Spinal cord (tissue), 10 donors: Measurements from ENCODE around the gene NCMAP. TPM values are rescaled to one million over a fixed set of nuclear protein-coding genes. Genes with fewer than 3 reads are reported as not detected.

ENCODE experiments used
- DNase-seq, 6 donors: peaks; one replicate each; pipeline versions ENCODE4 v3.0.0 to v3.0.0-alpha.2; 2013 to 2015; ENCODE audit warnings: low spot score in 6 of 6, low read depth in 4 of 6
- H3K27ac ChIP-seq: one replicate; pipeline ENCODE4 v1.5.1; 2013; ENCODE audit warnings: low read depth, low read length, control low read depth
- H3K27me3 ChIP-seq: one replicate; pipeline ENCODE4 v1.6.1; 2013; ENCODE audit warnings: low read length; ENCODE audit not compliant: control insufficient read depth, insufficient read depth
- H3K36me3 ChIP-seq: one replicate; pipeline ENCODE4 v1.6.1; 2013; ENCODE audit warnings: low read length; ENCODE audit not compliant: control insufficient read depth, insufficient read depth
- H3K4me1 ChIP-seq: one replicate; pipeline ENCODE4 v1.6.1; 2013; ENCODE audit warnings: low read length; ENCODE audit not compliant: control insufficient read depth, insufficient read depth
- H3K4me3 ChIP-seq: one replicate; pipeline ENCODE4 v1.5.1; 2013; ENCODE audit warnings: low read depth, low read length, control low read depth
- H3K9me3 ChIP-seq: one replicate; pipeline ENCODE4 v1.6.1; 2013; ENCODE audit warnings: low read length; ENCODE audit not compliant: control insufficient read depth, insufficient read depth
- WGBS: methylation state at CpG from one replicate; pipeline ENCODE4 v1.1.5; 2013; ENCODE audit warnings: missing lambda C conversion rate; ENCODE audit not compliant: insufficient coverage; 5-methylcytosine and 5-hydroxymethylcytosine counted together
- polyA plus RNA-seq, 2 donors: library from polyadenylated mRNA; unstranded; fragments of 120-200 nt; gene quantifications; one replicate each; pipeline ENCODE4 v1.2.1, GENCODE V29; 2013; ENCODE audit not compliant: insufficient read length in 2 of 2
- total RNA-seq, 2 donors: library from RNA; depleted of rRNA in 1 of 2; stranded (reverse); fragments of 120-200 nt in 1 of 2; fragments of >200 nt in 1 of 2; gene quantifications; one replicate each; pipeline versions ENCODE4 v1.2.3 to v1.2.4, GENCODE V29; 2013 to 2014
- donor health status: healthy.

NCMAP gene
- total and polyA plus RNA-seq, 4 donors = 0.08 to 10.7 (median 1.1) TPM

DNA sequence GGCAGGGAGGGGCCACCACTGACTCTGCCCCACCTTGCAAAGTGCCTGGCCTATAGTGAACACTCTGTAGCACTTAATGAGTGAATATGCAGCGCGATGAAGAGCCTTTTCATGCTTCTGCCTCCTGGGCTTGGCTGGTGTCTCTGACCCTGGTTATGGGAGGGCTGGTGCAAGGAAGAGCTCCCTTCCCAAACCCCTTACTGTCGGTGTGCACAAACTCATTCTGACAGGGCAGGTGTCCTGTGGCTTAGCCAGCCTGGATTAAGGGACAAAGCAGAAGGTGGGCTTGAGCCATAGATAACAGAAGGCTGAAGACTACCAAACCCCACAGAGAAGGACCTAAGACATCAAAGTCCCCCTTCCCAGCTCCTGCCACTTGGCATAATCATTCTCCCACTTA lies 2.0 kb upstream of the NCMAP start:
- WGBS = 86% methylated on average over 1 of the region's 3 CpGs
- Histone ChIP-seq H3K4me3 (no peak overlapping the region), H3K27me3 (peaks cover 30% of the 10 kb centered on the region), H3K36me3 (no peaks in the 10 kb centered on the region), H3K4me1 (peaks cover 19% of the 10 kb centered on the region), H3K27ac (no peak overlapping the region), H3K9me3 (no peaks in the 10 kb centered on the region)
- DNase-seq = no peak

DNA sequence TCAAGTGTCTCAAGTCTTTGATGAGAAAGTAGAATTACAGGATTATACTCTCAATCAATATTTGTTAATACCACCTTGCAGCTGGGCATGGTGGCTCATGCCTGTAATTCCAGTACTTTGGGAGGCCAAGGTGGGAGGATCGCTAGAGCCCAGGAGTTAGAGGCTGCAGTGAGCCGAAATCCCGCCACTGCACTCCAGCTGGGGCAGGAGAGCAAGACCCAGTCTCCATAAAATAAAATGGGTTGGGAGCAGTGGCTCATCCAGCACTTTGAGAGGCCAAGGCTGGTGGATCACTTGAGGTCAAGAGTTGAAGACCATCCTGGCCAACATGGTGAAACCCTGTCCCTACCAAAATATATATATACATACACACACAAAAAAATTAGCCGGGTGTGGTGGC lies 1.2 kb upstream of the NCMAP start:
- Histone ChIP-seq H3K27ac (no peak overlapping the region), H3K4me1 (peaks cover 26% of the 10 kb centered on the region), H3K4me3 (no peak overlapping the region), H3K9me3 (no peaks in the 10 kb centered on the region), H3K27me3 (peaks cover 30% of the 10 kb centered on the region), H3K36me3 (no peaks in the 10 kb centered on the region)
- 97% methylated on average over 3 of the region's 4 CpGs for WGBS
- no peak for DNase-seq

DNA sequence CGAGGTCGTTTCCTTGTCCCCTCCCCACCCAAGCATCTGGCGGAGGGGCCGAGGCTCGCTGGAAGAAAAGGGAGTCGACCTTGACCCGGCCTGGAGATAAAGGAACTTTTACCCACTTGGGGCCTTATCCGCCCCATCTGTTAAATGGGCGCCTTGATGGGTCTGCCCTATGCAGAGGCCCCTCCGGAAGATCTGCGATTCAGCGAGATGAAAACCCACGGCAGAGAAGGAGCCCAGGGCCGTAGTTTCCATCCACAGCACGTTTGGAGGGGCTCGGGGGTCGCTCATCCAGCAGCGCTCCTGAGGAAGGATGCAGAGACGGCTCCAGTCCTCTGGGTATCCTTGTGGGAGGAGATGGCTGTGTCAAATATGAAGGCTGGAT lies 518 bp downstream of the NCMAP start:
- 41% methylated on average over 18 of the region's 19 CpGs for WGBS
- H3K27me3 ChIP-seq = peaks cover 30% of the 10 kb centered on the region
- DNase-seq = no peak
- no peaks in the 10 kb centered on the region for H3K9me3 ChIP-seq
- H3K36me3 ChIP-seq = no peaks in the 10 kb centered on the region
- H3K27ac ChIP-seq = no peak overlapping the region
- no peak overlapping the region for H3K4me3 ChIP-seq
- peaks cover 26% of the 10 kb centered on the region for H3K4me1 ChIP-seq

DNA sequence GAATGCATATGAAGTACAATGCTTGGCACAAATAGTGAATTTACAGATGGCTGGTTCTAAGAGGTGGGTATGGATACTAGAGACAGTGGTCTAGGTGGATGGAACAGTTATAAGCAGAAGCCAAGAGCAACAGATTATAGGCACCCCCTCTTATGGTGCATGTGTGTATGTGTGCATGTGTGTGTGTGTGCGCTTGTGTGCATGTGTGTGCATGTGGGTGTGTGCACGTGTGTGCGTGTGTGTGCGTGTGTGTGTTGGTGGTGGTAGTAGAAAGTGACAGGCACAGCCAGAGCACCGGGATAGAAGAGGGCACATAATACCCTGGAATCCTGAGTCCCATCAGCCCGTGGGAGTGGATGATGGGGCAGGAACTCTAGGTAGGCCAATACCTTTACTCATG lies 1.3 kb downstream of the NCMAP start:
- H3K27me3 ChIP-seq = peaks cover 30% of the 10 kb centered on the region
- no peaks in the 10 kb centered on the region for H3K9me3 ChIP-seq
- peaks cover 21% of the 10 kb centered on the region for H3K4me1 ChIP-seq
- H3K4me3 ChIP-seq = no peak overlapping the region
- 92% methylated on average over 4 of the region's 6 CpGs for WGBS
- no peak for DNase-seq
- H3K27ac ChIP-seq = no peak overlapping the region
- no peaks in the 10 kb centered on the region for H3K36me3 ChIP-seq

DNA sequence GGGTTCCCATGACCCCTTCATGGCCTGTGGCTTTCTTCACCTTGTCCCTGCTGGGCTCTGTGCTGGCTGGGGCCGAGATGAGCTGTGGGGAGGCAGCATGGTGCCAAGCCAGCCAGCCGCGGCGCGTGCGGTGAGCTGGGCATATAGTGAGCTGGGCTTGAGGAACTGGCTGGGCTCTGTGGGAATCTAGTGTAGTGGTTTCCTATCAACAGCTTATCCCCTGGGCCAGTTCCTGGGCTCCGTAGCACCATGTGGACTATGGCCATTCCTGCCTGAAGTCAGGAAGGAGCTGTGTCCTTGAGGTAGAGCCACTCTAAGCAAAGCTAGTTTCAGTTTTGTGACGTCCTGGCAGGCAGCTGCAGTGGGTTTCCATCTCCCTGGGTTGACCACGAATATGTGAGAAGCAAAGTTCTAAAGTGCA lies 1.8 kb downstream of the NCMAP start:
- no peaks in the 10 kb centered on the region for H3K36me3 ChIP-seq
- H3K4me1 ChIP-seq = peaks cover 21% of the 10 kb centered on the region
- peaks cover 30% of the 10 kb centered on the region for H3K27me3 ChIP-seq
- H3K4me3 ChIP-seq = no peak overlapping the region
- no peaks in the 10 kb centered on the region for H3K9me3 ChIP-seq
- H3K27ac ChIP-seq = no peak overlapping the region
- no peak for DNase-seq
- 73% methylated on average over 9 of the region's 9 CpGs for WGBS

DNA sequence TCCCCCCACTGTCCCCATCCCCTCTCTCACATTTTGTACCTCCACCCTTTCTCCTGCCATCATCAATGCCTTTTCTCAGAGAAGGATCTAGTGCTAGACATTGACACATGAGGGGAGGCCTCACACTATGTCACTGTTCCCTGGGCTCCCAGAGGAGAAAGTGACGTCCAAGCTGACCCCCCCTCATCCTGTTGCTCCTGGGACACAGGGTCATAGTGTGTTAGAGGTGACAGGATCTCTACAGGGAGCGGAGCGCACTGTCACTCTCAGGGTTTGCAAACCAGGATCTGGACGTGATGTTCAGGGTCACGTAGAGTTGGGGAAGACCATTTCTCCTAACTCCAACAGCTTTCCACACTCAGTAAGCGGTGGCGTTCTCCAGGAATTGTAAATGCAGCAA lies 2.6 kb downstream of the NCMAP start:
- WGBS = 100% methylated on average over 1 of the region's 7 CpGs
- Histone ChIP-seq H3K9me3 (no peaks in the 10 kb centered on the region), H3K4me1 (peaks cover 21% of the 10 kb centered on the region), H3K4me3 (no peak overlapping the region), H3K36me3 (no peaks in the 10 kb centered on the region), H3K27ac (no peak overlapping the region), H3K27me3 (peaks cover 30% of the 10 kb centered on the region)
- DNase-seq = no peak

DNA sequence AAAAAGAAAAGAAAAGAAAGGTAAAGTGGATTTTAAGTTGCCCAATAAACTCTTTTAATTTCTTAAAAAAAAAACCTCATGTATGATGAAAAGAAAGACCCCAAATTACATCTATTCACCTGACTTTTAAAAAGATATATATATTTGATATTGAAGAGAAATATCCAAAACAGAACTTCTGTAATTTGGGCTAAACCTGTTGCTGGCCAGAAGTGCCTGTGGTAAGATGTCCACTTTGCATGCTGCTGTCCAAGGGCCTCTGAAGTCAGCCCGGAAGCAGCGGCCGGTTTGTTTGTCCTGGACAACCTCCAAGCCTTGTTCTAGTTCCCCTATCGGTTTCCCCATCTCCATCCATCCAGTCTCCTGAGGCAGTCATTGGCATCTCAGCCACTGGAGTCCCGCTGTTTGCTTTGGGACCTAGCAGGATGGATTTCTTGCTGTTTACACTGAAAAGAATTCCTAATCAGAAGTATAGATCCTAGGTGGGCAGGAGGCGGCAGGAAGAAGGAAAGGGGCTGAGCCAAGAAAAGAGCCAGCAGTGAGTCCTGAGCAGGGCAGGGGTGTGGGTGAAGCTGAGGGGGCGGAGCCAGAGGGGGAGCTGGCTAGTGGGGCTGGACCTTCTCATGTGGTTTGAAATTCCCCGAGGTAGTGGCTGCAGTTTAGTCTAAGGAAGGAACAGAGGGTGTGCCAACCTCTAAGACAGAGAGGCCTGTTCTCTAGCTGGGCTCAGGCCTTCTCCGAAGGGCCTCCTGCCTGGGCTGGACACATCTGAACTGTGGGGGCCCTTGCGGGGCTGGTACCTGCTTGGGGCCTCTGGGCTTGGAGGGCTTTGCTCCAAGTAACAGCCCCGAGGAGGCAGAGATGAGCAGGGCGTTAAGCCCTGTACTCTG lies 3.3 kb downstream of the NCMAP start:
- H3K36me3 ChIP-seq = no peaks in the 10 kb centered on the region
- H3K9me3 ChIP-seq = no peaks in the 10 kb centered on the region
- H3K27me3 ChIP-seq = peaks cover 25% of the 10 kb centered on the region
- DNase-seq = peak in 2 of 6 donors; percentile 34 to 67
- no peak overlapping the region for H3K27ac ChIP-seq
- H3K4me1 ChIP-seq = peaks cover 21% of the 10 kb centered on the region
- 49% methylated on average over 10 of the region's 12 CpGs for WGBS
- no peak overlapping the region for H3K4me3 ChIP-seq

DNA sequence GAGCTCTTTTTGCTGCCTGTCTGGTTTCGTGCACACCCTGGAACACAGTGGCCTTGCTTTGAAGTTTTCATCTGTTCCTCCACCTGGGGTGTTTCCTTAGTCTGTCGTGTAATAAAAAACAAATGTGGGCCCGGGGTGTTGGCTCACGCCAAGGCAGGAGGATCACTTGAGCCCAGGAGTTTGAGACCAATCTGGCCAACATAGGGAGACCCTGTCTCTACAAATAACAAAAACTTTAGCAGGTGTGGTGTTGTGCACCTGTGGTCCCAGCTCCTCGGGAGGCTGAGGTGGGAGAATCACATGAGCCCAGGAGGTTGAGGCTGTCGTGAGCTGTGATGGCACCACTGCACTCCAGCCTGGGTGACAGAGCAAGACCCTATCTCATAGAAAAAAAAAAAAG lies 4.5 kb downstream of the NCMAP start:
- Histone ChIP-seq H3K27me3 (peaks cover 17% of the 10 kb centered on the region), H3K36me3 (no peaks in the 10 kb centered on the region), H3K9me3 (no peaks in the 10 kb centered on the region), H3K4me3 (no peak overlapping the region), H3K27ac (no peak overlapping the region), H3K4me1 (peaks cover 19% of the 10 kb centered on the region)
- 94% methylated on average over 6 of the region's 6 CpGs for WGBS
- no peak for DNase-seq

DNA sequence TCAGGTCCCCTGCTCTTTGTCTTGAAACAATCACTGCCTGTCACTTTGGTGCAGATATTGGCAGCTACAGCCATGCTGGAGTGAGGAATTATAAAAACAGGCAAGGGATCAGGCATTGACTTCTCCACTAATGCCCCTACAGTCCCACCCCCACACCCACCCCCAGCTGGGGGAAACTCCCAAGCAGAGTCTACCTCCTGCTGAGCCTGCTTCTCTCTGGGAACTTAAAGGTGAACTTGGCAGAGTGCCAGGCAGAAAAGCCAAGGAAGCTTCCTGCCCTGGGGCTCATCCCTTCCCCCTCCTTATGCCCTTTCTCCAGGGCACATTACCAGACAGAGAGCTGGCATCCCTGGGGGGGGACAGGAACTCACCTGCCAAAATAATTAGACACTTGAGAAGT lies 6.7 kb downstream of the NCMAP start:
- Histone ChIP-seq H3K27ac (no peak overlapping the region), H3K36me3 (no peaks in the 10 kb centered on the region), H3K9me3 (no peaks in the 10 kb centered on the region), H3K4me3 (no peak overlapping the region), H3K4me1 (peaks cover 7% of the 10 kb centered on the region), H3K27me3 (no peaks in the 10 kb centered on the region)
- DNase-seq = peak in 1 of 6 donors; percentile 15

DNA sequence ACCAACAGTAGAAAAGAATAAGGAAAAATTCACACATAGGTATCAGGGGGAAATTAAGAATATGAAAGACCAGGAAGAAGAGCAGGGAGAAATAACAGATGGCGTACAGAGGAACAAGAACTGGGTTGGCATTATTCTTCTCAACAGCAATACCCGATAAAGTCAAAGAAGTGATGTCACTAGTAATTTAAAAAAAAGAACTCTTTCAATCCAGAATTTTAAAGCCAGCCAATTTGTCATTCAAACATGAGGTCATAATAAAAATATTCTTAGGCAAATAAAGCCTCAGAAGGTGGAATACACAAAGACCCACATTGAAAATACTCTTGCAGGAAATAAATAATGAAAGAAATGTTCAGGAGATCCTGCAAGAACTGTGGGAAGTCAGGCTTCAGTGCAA lies 8.8 kb downstream of the NCMAP start:
- H3K9me3 ChIP-seq = no peaks in the 10 kb centered on the region
- no peak overlapping the region for H3K4me3 ChIP-seq
- WGBS = no CpG with 5 or more reads among the region's 2 CpGs
- no peaks in the 10 kb centered on the region for H3K4me1 ChIP-seq
- H3K27me3 ChIP-seq = no peaks in the 10 kb centered on the region
- no peak for DNase-seq
- H3K36me3 ChIP-seq = no peaks in the 10 kb centered on the region
- no peak overlapping the region for H3K27ac ChIP-seq
